ENCODE data around the gene MLPH. TPM values are rescaled to one million over a fixed set of nuclear protein-coding genes. Genes with fewer than 3 reads are reported as not detected.
"Not testable (repeated sequence)": the region's sequence is repeated elsewhere in the genome, so short reads cannot be mapped to it uniquely, and the experiment has no call there.

MLPH gene
- polyA plus RNA-seq, 4 donors, result 1.1 to 6.7 (median 2.5) TPM

DNA sequence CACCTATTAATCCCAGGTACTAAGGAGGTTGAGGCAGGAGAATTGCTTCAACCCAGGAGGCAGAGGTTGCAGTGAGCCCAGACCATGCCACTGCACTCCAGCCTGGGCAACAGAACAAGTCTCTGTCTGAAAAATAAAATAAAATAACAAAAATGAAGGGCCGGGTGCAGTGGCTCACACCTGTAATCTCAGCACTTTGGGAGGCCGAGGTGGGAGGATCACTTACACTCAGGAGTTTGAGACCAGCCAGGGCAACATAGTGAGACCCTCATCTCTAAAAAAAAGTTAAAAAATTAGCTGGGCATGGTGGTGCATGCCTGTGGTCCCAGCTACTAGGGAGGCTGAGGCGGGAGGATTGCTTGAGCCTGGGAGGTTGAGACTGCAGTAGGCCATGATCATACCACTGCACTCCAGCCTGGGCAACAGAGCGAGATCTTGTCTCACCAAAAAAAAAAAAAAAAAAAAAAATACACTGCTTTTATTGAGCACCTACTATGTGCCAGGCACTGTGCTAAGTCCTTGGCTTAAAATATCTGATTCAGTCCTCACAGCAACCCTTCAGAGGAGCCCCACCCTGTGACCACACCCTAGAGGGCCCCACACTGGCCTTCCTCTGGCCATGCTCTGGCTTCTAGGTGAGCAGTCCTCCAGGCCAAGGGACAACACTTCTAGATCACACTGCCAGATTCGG is 108.9 kb downstream of the MLPH start:
- not testable (repeated sequence) for DNase-seq (ENCODE audit: low read depth in 4 of 4, low spot score in 3 of 4)

DNA sequence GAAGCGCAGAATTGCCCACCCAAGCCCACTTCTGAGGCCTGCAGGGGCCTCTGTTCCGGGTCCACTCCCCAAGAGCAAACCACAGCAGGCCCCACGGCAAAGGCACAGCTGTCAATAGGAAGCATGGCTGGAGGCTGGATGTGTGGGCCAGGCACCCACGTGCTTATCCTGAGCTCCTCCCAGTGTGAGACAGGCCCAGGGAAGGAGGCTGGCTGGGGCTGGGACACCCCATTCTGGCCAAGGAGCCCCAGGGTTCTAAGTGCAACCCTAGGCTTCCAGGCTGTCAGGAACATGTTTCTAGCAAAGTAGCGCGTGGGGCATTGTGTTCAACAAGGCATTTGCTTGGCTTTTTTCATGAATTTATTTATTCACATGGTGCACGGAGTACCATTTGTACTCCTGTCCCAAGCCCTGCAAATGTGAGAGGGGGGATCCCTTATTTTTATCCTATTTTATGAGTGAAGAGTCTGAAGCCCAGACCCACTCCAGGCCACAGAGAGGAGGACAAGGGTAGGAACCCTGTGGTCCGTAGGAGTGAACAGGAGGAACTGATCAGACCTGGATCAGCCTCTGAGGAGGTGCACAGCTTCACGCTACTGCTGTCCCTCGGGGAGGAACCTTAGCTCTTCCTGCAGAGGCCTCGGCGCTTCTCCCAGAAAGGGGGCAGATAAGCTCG is 109.6 kb downstream of the MLPH start:
- DNase-seq (ENCODE audit: low read depth in 4 of 4, low spot score in 3 of 4), result no peak

DNA sequence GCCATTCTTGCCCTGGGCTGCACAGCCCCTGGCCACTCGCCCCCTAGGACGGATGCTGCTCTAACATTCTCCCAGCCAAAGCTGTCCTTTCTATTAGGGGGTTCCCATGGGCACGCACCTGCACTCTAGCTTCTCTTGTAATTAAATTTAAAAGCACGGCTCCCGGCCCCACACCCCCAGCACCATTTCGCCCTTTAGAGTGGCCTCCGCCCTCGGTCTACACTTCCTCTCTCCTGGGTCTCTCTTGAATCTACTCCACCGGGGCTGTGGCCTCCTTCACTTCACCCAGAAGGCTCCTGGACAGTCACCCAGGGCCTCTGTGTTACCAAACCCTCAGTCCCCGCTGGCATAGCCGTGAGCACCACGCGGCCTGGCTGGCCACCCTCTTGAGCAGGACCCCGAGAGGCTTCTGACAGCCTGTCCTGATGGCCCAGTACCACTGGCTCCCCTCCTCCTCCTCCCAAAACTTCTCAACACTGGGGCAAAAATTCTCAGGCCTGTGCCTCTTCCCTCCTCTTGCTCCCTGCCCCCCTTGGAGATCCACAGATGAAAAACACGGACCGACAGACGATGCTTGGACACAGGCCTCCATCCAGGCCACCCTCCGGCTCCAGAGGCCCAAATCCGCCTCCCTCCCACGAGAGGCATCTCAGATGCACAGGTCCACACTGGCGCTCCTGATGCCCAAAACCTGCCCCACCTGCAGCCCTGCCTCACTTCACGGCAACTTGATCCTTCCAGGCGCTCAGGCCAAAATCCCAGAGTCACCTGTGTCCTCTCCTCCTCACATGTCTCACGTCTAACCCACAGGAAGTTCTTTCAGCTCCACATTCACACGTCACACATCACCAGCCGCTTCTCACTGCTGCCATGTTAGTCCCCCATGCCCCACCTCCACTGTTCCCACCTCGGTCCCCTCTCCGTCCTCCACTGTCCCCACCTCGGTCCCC is 110.4 kb downstream of the MLPH start:
- DNase-seq (ENCODE audit: low read depth in 4 of 4, low spot score in 3 of 4), result no peak

DNA sequence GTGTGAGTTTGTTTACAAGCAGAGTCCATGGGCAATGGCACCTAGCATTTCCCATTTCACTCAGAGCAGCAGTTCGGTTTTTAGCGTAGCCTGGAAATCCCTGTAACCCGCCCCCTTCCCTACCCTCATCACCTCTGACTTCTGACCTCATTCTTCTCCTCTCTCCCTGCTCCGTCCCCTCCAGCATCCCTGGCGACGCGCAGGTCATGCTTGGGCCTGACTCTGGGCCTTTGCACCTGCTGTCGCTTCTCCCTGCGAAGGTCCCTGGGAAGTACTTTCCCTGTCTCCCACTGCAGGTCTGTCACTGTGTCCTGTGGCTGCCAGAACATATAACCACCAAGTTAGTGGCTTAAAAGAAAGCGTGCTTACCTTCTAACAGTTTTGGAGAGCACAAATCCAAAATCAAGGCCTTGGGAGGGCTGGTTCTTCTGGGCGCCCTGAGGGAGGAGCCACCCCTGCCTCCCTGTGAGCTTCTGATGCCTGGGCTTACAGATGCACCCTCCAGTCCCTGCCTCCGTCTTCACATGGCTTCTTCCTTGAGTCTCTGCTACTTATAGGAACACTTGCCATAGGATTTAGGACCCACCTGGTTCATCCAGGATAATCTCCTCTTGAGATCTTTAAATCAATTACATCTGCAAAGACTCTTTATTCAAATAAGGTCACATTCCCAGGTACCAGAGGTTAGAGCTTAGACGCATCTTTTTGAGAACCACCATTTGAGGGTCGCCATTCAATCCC is 111.6 kb downstream of the MLPH start:
- DNase-seq (ENCODE audit: low read depth in 4 of 4, low spot score in 3 of 4), result no peak

DNA sequence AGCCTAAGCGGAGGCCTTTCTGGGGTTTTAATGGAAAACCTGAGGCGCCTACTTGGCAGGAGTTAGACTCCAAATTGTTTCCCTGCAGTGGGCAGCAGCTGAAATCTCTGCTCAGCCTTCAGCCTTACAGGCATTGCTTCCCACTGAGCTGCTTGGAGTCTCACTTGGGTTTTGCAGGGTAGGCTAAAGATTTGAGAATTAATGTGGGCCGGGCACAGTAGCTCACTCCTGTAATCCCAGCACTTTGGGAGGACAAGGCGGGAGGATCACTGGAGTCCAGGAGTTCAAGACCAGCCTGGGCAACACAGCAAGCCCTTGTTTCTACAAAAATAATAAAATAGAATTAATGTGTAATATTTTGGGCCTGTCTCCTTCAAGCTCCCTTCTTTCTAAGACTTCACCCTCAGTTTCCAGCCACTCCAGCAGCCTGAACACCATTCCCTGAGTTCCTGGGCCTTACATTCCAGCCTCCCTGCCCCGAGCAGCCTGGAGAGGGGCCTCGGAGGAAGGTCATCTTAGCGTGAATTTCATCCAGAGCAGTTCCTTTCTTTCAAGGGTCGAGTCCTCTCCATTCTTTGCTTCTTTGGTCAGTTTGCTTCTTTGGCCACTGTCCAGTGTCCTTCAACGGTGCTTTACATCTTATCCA is 112.5 kb downstream of the MLPH start:
- DNase-seq (ENCODE audit: low read depth in 4 of 4, low spot score in 3 of 4), result no peak

DNA sequence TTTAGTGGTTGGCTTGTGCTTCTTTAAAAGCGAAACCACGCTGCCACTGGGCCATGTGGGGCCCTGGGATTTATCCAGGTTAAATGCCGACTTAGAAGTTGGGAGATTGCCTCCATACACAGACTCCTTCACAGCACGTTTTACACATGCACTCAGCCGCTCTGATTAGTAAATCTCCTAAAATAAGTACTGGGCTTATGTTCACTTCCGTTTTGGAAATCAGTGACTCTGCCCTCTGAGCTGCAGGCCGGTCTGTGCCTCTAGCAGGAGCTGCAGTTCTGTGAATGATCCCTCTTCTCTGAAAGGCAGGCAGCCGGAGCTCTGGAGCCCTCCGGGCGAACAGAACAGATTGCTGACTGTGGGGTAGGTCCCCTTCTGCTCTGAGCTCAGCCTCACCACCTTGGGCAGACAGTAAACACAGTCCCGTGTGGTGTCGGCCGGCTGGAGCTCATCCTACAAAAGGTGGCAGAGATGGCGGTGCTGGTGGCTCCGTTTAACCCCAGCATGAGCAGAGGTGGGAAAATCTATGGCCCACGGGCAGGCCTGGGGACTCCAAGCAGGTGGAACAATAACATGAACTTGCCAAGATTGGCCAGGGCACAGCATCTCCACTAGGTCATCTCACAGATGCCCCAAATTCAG is 113.3 kb downstream of the MLPH start:
- peak in 1 of 4 donors; percentile 31 for DNase-seq (ENCODE audit: low read depth in 4 of 4, low spot score in 3 of 4)

DNA sequence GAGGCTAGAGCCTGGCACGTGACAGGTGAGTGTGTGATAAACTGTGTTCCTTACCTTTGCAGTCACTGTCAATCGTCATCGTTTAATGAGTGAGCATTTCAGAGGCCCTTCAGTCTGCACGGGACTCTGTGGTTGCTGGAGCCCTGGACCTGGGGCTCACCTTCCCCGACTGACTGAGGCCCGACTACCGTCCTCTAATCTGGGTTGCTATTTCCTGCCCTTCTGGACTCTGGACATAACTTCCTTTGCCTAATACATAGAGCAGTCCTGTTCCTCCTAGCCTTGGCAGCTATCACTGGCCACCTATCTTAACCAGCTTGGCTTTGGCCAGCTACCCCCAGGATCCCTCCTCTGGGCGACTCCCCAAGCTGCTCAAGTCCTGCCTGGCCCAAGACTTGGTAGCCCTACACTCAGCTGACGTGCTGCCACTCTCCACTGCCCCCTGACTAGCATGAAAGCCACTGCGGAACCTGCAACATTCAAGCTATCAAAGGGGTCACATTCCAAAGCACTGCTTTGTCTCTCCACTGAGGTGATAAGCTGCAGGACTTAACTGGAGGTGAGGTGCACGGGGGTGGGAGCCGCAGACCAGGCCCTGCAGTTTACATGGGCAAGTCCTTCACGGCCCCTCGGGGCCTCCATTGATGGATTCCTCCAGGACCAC is 114.5 kb downstream of the MLPH start:
- DNase-seq (ENCODE audit: low read depth in 4 of 4, low spot score in 3 of 4), result no peak

DNA sequence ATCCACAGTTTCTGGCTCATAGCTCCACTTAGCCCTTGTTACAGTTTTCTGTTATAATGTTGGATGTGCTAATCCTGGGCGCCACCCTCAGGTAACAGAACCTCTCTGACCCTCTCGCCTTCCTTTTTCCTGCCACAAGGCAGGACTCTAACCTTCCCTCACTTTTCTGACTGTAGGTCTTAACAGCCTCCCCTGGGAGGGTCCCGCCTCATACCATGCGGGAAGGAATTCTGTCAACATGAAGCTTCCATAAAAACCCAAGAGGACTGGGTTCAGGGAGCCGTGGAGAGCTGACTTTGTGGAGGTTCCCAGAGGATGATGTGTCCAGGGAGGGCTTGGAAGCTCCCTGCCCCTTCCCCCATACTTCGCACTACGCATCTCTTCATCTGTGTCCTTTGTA is 115.4 kb downstream of the MLPH start:
- no peak for DNase-seq (ENCODE audit: low read depth in 4 of 4, low spot score in 3 of 4)

DNA sequence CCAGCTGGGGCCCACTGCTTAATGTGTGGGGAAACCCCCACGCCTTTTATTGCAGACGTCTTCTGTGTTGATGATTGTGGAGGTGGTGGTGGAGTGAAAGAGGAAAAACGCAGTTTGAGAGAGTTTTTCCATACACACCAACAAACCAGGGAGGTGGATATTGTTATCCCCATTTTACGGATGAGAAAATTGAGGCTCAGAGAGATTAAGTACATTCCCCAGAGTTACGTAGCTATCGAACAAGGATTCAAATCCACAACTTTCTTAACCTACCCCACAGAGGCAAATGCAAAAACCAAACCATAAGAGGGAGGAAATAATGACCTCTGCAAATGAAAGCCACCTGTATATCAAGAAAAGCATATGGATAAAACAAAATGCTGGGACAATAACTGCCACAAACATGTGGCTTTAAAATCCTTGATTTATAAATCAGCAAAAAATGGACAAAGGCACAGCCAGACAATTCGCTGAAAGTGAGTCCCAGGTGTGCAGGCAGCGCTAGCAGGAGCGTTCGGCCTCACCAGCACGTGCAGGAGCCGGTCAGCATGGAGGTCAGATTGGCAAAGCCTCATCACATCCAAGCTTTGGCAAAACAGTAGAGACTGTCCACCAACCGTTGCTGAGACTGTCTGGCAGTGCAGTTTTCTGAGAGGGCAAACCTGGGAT is 116.1 kb downstream of the MLPH start:
- DNase-seq (ENCODE audit: low read depth in 4 of 4, low spot score in 3 of 4), result no peak

GRCh38 chr2:237603718-237604362 is 116.8 kb downstream of the MLPH start:
- DNase-seq (ENCODE audit: low read depth in 4 of 4, low spot score in 3 of 4), result no peak

DNA sequence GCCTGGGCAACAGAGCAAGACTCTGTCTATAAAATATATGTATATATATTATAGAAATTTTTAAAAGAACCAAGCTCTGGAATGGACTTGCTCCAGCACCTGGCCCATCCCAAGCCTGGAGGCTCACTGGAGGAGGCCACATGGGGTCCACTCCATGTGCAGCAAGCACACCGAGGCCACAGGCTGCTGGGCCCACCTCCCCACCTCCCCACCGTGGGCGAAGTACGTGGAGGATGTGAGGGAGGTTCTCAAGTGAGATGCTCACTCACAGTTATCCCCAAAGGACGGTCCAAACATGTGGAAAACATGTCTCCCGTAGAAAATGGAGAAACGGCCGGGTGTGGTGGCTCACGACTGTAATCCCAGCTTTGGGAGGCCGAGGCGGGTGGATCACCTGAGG is 117.3 kb downstream of the MLPH start:
- no peak for DNase-seq (ENCODE audit: low read depth in 4 of 4, low spot score in 3 of 4)

Other genes starting within 250 kb of the MLPH start
- gene COL6A3, start 73.1 kb upstream of the MLPH start, polyA plus RNA-seq (ENCODE audit: insufficient read length in 4 of 4), result 100 to 1,000 TPM; 233 to 270 (median 248) TPM
- gene PRLH, start 79.3 kb downstream of the MLPH start, polyA plus RNA-seq (ENCODE audit: insufficient read length in 4 of 4), result not detected
- gene RAB17, start 103.5 kb downstream of the MLPH start, polyA plus RNA-seq (ENCODE audit: insufficient read length in 4 of 4), result 10 to 100 TPM; 11.5 to 15.1 (median 13.3) TPM
- 10 to 100 TPM; 76.4 to 97.5 (median 87.9) TPM for gene LRRFIP1, start 140.3 kb downstream of the MLPH start, polyA plus RNA-seq (ENCODE audit: insufficient read length in 4 of 4)